ENCODE results near the gene SNX4. TPM values are rescaled to one million over a fixed set of nuclear protein-coding genes. Genes with fewer than 3 reads are reported as not detected.

The SNX4 gene
- total RNA-seq = 10 to 100 TPM; 27.4 to 38.4 (median 33.2) TPM
- long read RNA-seq, transcript SNX4-201 (14 exons, 2,513 nt) = major isoform, 10 of 14 reads
- long read RNA-seq, partial matches to known transcripts = 4 of 14 reads
- long read RNA-seq, other reads (novel, unspliced or antisense) = 0 of 14 reads

- Histone ChIP-seq H3K36me3 (no peaks in the 10 kb centered on the region), H3K9me3 (no peaks in the 10 kb centered on the region), H3K27ac (peak within 1 kb of the TSS; percentile 39 to 87 (median 87)), H3K4me1 (peaks cover 0 to 23% (median 0%) of the 10 kb centered on the region in 4 donors), H3K27me3 (no peaks in the 10 kb centered on the region), H3K4me3 (peak within 1 kb of the TSS; percentile 68 to 95 (median 92))
- ATAC-seq (peak; percentile 98 to 99 (median 99)), DNase-seq (peak; percentile 97 to 98 (median 97))
- 0% methylated on average over 39 of the region's 65 CpGs for WGBS (ENCODE audit: insufficient coverage, low coverage, low lambda C conversion rate, missing lambda C conversion rate)
- TF ChIP-seq POLR2A (IDR thresholded peaks at IDR 0.05) (peak; percentile 86), CTCF (IDR thresholded peaks at IDR 0.05) (peak in 1 of 4 donors; percentile 9)
- intact Hi-C loops (cut with DNase I) = no loop called here
Observed at GRCh38 chr3:125519678-125520562, at the start of gene SNX4. Gene SNX4 (minus strand): TSS chr3:125520202. CDS start chr3:125520172, 30 bp downstream.

GRCh38 chr3:125556314-125556713 is 36.3 kb upstream of the SNX4 start:
- no peaks in the 10 kb centered on the region for H3K4me1 ChIP-seq
- 100% methylated on average over 1 of the region's 1 CpG for WGBS (ENCODE audit: insufficient coverage, low coverage, low lambda C conversion rate, missing lambda C conversion rate)
- H3K27ac ChIP-seq = no peak overlapping the region
- no peaks in the 10 kb centered on the region for H3K27me3 ChIP-seq
- TF ChIP-seq CTCF (IDR thresholded peaks at IDR 0.05) = no peak
- TF ChIP-seq POLR2A (IDR thresholded peaks at IDR 0.05) = no peak
- peaks cover 0 to 32% (median 14%) of the 10 kb centered on the region in 4 donors for H3K36me3 ChIP-seq
- intact Hi-C loops (cut with DNase I) = no loop called here
- ATAC-seq (no peak), DNase-seq (no peak)
- H3K9me3 ChIP-seq = no peaks in the 10 kb centered on the region
- H3K4me3 ChIP-seq = no peak overlapping the region

- Histone ChIP-seq H3K27me3 (no peaks in the 10 kb centered on the region), H3K4me3 (no peak overlapping the region), H3K9me3 (no peaks in the 10 kb centered on the region), H3K4me1 (no peaks in the 10 kb centered on the region), H3K27ac (no peak overlapping the region), H3K36me3 (peaks cover 0 to 32% (median 15%) of the 10 kb centered on the region in 4 donors)
- ATAC-seq = no peak
- intact Hi-C loops (cut with DNase I) = no loop called here
- WGBS (ENCODE audit: insufficient coverage, low coverage, low lambda C conversion rate, missing lambda C conversion rate) = 92% methylated on average over 4 of the region's 4 CpGs
- TF ChIP-seq CTCF (IDR thresholded peaks at IDR 0.05) (no peak), POLR2A (IDR thresholded peaks at IDR 0.05) (no peak)
- DNase-seq = no peak
Observed at GRCh38 chr3:125552401-125552800, 32.4 kb upstream of the SNX4 start.

- H3K27ac ChIP-seq = no peak overlapping the region
- H3K36me3 ChIP-seq = peaks cover 0 to 27% (median 12%) of the 10 kb centered on the region in 4 donors
- no peaks in the 10 kb centered on the region for H3K27me3 ChIP-seq
- DNase-seq (no peak), ATAC-seq (no peak)
- TF ChIP-seq CTCF (IDR thresholded peaks at IDR 0.05) = no peak
- TF ChIP-seq POLR2A (IDR thresholded peaks at IDR 0.05) = no peak
- no peaks in the 10 kb centered on the region for H3K4me1 ChIP-seq
- H3K4me3 ChIP-seq = no peak overlapping the region
- intact Hi-C loops (cut with DNase I) = no loop called here
- no peaks in the 10 kb centered on the region for H3K9me3 ChIP-seq
Observed at GRCh38 chr3:125528920-125529319, 8.9 kb upstream of the SNX4 start.

Measured in right lobe of liver (tissue), 6 donors.